KMS-11 (cell line): ENCODE data around the gene UBTD1.

Source experiments
- H2AFZ ChIP-seq: fragments of 200-600 bp; sonication (generic); 2 replicates; pipeline ENCODE4 v1.6.1; 2016; ENCODE audit warnings: antibody characterized with exemption, mixed run types, low read depth
- H3K27ac ChIP-seq: fragments of 200-600 bp; sonication (generic); 2 replicates; pipeline ENCODE4 v1.6.1; 2016; ENCODE audit warnings: mild to moderate bottlenecking, mixed run types
- H3K27me3 ChIP-seq: fragments of 200-600 bp; sonication (generic); 2 replicates; pipeline ENCODE4 v1.6.1; 2017; ENCODE audit warnings: mild to moderate bottlenecking, low read depth, mixed run types, moderate library complexity; ENCODE audit not compliant: insufficient read depth
- H3K36me3 ChIP-seq: fragments of 200-600 bp; sonication (generic); 2 replicates; pipeline ENCODE4 v1.6.1; 2017; ENCODE audit warnings: mild to moderate bottlenecking, mixed run types; ENCODE audit not compliant: insufficient read depth
- H3K4me1 ChIP-seq: fragments of 200-600 bp; sonication (generic); 2 replicates; pipeline ENCODE4 v1.6.1; 2016; ENCODE audit warnings: mild to moderate bottlenecking, low read depth, mixed run types; ENCODE audit not compliant: poor library complexity, severe bottlenecking
- H3K4me2 ChIP-seq: fragments of 200-600 bp; sonication (generic); 2 replicates; pipeline ENCODE4 v1.7.0; 2016; ENCODE audit warnings: mild to moderate bottlenecking, mixed run types
- H3K4me3 ChIP-seq: fragments of 200-600 bp; sonication (generic); IDR thresholded peaks from 2 replicates; pipeline ENCODE4 v1.6.1; 2017; ENCODE audit warnings: low read depth, low read length, mixed read lengths; ENCODE audit not compliant: insufficient read depth
- H3K79me2 ChIP-seq: fragments of 200-600 bp; sonication (generic); 2 replicates; pipeline ENCODE4 v1.6.1; 2016; ENCODE audit warnings: low read depth, mixed run types; ENCODE audit not compliant: insufficient read depth
- H3K9ac ChIP-seq: fragments of 200-600 bp; sonication (generic); 2 replicates; pipeline ENCODE4 v1.6.1; 2016; ENCODE audit warnings: mild to moderate bottlenecking, mixed run types
- H4K20me1 ChIP-seq: fragments of 200-600 bp; sonication (generic); 2 replicates; pipeline ENCODE4 v1.6.1; 2016; ENCODE audit warnings: mild to moderate bottlenecking, mixed run types; ENCODE audit not compliant: insufficient read depth
- TF ChIP-seq, protein P1 (sequence below): fragments of 200-600 bp; sonication (generic); conservative IDR thresholded peaks from 2 replicates; pipeline ENCODE4 v1.6.1; 2017; ENCODE audit warnings: low read depth, mild to moderate bottlenecking, antibody characterized with exemption, low read length, moderate library complexity, mixed read lengths

UBTD1 gene

GRCh38 chr10:97583476-97583875 is 84.8 kb downstream of the UBTD1 start:
- Histone ChIP-seq H3K27me3 (no peaks in the 10 kb centered on the region), H3K4me3 (no peak overlapping the region), H3K4me1 (no peaks in the 10 kb centered on the region), H3K27ac (no peak overlapping the region), H3K9ac (no peak overlapping the region), H2AFZ (no peak overlapping the region), H3K4me2 (no peak overlapping the region), H3K36me3 (no peaks in the 10 kb centered on the region), H3K79me2 (no peaks in the 10 kb centered on the region), H4K20me1 (no peaks in the 10 kb centered on the region)
- TF ChIP-seq, protein P1, sequence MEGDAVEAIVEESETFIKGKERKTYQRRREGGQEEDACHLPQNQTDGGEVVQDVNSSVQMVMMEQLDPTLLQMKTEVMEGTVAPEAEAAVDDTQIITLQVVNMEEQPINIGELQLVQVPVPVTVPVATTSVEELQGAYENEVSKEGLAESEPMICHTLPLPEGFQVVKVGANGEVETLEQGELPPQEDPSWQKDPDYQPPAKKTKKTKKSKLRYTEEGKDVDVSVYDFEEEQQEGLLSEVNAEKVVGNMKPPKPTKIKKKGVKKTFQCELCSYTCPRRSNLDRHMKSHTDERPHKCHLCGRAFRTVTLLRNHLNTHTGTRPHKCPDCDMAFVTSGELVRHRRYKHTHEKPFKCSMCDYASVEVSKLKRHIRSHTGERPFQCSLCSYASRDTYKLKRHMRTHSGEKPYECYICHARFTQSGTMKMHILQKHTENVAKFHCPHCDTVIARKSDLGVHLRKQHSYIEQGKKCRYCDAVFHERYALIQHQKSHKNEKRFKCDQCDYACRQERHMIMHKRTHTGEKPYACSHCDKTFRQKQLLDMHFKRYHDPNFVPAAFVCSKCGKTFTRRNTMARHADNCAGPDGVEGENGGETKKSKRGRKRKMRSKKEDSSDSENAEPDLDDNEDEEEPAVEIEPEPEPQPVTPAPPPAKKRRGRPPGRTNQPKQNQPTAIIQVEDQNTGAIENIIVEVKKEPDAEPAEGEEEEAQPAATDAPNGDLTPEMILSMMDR: no peak

DNA sequence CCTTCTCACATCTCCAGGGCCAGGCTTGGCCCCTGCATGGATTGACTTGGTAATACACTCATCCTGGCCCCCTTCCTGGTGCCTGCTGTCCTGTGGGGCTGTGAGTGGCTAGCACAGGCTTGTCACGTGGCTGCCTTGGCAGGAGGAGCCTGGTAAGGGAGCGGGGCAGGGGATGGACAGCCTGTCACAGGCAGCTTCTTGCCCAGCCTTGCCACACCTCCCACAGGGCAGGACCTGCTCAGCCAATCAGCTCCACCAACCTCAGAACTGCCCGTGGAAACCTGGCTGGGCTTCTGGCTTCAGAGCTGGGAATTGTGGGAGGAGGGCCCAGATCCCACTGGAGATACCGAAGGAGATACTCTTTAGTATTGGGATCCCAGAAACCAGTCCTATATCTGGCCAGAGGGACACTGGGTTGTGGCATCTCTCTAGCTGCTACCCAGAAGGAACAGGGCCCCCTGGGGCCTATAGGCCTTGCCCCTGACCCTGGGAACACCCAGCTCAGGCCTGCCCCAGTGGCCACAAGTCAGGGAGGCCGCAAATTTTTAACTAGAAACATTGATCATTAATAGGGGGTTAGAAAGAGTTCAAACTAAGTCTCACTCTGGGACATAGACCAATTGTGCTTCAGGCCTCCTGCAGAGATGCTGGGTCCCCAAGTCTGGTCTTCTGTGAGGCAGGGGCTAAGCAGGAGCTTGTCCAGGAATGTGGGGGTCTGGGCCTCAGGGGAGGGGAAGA is 85.5 kb downstream of the UBTD1 start, which contains the start of gene HOGA1:
HOGA1 (plus strand) TSS at position 330 of the 738 bp plus-strand sequence; CDS start at position 645, 315 bp downstream.
- H3K36me3 ChIP-seq: no peaks in the 10 kb centered on the region
- no peak within 1 kb of the TSS for H3K9ac ChIP-seq
- no peaks in the 10 kb centered on the region for H3K79me2 ChIP-seq
- H3K27ac ChIP-seq: no peak within 1 kb of the TSS
- no peak within 1 kb of the TSS for H3K4me2 ChIP-seq
- no peaks in the 10 kb centered on the region for H4K20me1 ChIP-seq
- TF ChIP-seq, protein P1: no peak
- H2AFZ ChIP-seq: no peak within 1 kb of the TSS
- H3K4me3 ChIP-seq: no peak within 1 kb of the TSS
- no peaks in the 10 kb centered on the region for H3K27me3 ChIP-seq
- no peaks in the 10 kb centered on the region for H3K4me1 ChIP-seq

- no peak overlapping the region for H3K4me2 ChIP-seq
- H3K9ac ChIP-seq: no peak overlapping the region
Observed at GRCh38 chr10:97584798-97585438, 86.2 kb downstream of the UBTD1 start.

GRCh38 chr10:97585439-97585811 is 86.7 kb downstream of the UBTD1 start:
- no peaks in the 10 kb centered on the region for H3K79me2 ChIP-seq
- H3K27me3 ChIP-seq: no peaks in the 10 kb centered on the region
- H2AFZ ChIP-seq: no peak overlapping the region
- no peaks in the 10 kb centered on the region for H4K20me1 ChIP-seq
- H3K27ac ChIP-seq: no peak overlapping the region
- no peaks in the 10 kb centered on the region for H3K4me1 ChIP-seq
- no peak overlapping the region for H3K4me3 ChIP-seq
- no peak overlapping the region for H3K9ac ChIP-seq
- TF ChIP-seq, protein P1: no peak
- no peaks in the 10 kb centered on the region for H3K36me3 ChIP-seq
- H3K4me2 ChIP-seq: no peak overlapping the region

More at GRCh38 chr10:97584798-97585438, 86.2 kb downstream of the UBTD1 start:
- no peaks in the 10 kb centered on the region for H3K4me1 ChIP-seq
- no peak overlapping the region for H2AFZ ChIP-seq
- H3K79me2 ChIP-seq: no peaks in the 10 kb centered on the region
- H3K27ac ChIP-seq: no peak overlapping the region
- no peaks in the 10 kb centered on the region for H3K36me3 ChIP-seq
- no peak overlapping the region for H3K4me3 ChIP-seq
- no peaks in the 10 kb centered on the region for H3K27me3 ChIP-seq
- H4K20me1 ChIP-seq: no peaks in the 10 kb centered on the region
- TF ChIP-seq, protein P1: no peak
